HG02571 (cell line): Measurements from ENCODE around the gene DGCR6L.
"Not testable (repeated sequence)": the region's sequence is repeated elsewhere in the genome, so short reads cannot be mapped to it uniquely, and the experiment has no call there.

Source experiments
- ATAC-seq: cut with Tn5 transposase; IDR thresholded peaks from one replicate; pipeline ENCODE4 v1.9.1; 2021; ENCODE audit warnings: mild to moderate bottlenecking, moderate library complexity; ENCODE audit not compliant: unreplicated experiment

Gene DGCR6L

DNA sequence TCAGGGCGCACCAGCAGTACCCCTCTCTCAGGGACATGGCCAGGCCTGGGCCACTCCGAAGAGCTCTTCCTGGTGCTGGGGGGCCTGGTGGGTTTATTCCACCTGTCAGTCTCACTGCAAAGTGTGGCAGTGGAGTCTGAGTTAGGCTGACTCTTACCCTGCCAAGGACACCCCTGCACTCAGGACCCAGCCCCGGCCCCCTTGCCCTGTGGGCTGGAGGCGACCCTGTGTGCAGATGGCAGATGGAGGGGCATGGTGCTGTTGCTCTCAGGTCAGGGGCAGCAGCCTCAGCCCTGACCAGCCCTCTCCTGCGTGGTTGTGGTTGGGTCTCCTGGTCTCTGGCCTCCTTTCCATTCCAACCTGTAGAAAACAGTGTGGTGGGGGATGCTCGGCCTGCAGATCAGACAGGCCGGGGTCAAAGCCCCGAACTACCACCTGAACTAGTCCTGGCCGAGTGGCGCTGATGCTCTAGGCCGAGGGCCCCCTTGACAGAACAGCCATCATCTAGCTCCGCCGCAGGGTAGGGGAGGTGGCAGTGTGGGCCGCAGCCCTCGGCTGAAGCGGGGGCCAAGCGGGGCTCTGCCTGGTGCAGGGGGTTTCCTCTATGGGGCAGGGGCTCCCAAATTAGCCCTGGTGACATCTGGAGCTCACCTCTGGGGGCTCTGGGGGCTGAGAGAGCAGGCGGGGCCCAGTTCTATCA lies 41.8 kb downstream of the DGCR6L start:
- ATAC-seq = not testable (repeated sequence)

DNA sequence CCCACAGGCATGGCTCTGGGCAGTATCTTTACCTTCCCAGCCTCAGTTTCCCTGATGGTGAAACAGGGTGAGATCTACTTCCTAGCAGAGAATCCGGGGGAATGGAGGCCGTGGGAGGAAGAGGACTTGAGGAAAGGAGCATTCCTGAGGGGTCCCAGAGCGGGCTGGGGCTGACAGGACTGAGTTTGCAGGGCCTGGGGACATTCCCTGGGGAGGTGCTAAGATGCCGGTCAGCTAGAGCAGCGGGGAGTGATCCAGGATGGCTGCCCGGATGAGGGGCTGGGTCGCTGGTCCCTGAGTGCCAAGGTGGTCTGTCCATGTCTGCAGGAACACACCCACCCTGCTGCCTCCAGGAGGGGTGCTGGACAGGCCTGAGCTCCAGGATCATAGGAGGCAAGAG lies 43.4 kb downstream of the DGCR6L start:
- no peak for ATAC-seq

DNA sequence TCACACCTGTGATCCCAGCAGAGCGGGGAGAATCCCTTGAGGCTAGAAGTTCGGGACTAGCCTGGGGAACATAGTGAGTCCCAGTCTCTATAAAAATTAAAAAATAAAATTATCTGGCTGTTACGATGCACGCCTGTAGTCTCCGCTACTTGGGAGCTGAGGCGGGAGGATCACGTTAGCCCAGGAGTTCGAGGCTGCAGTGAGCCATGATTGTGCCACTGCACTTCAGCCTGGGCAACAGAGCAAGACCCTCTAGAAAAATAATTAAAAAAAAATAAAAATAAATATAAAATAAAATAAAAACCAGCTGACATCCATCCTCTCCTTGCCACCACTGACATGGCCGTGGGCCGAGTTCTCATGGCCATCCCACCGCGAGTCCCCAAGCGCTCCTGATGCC lies 44.0 kb downstream of the DGCR6L start:
- no peak for ATAC-seq

DNA sequence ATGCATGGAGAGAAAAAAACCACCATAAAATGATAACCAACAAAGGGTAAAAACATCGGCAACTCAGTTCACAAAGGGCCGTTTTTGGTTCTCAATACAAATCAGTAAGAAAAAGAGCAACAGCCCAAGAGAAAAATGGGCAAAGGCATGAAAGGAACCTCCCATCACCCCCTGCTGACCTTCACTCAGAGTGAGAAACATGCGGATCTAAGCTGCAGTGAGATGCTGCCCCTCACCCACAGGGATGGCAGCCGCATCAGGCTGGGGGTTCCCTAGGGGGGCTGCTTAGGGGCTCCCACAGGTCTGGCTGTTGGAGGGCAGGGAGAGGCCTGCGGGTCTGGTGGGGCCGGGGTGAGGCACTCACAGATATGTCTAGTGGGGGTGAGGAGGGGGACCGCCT lies 44.5 kb downstream of the DGCR6L start:
- not testable (repeated sequence) for ATAC-seq

DNA sequence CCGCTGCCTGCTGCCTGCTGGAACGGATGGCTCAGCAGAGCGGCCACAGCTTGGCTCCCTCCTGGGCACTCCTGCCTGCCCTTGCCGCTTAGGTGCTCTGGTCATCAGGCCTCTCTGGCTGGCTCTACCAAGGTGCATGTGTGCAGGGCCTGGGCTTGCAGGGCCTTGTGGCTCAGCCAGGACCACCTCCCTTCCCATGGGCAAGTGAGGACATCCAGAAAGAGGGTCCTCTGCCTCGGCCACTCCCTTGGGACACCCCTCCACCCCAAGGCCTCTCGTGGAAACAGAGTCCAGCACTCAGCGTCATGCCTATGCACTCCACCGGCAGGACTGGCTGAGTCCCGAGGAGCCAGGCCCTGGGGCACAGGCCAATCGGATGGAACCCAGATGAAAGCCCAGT lies 45.5 kb downstream of the DGCR6L start:
- not testable (repeated sequence) for ATAC-seq

DNA sequence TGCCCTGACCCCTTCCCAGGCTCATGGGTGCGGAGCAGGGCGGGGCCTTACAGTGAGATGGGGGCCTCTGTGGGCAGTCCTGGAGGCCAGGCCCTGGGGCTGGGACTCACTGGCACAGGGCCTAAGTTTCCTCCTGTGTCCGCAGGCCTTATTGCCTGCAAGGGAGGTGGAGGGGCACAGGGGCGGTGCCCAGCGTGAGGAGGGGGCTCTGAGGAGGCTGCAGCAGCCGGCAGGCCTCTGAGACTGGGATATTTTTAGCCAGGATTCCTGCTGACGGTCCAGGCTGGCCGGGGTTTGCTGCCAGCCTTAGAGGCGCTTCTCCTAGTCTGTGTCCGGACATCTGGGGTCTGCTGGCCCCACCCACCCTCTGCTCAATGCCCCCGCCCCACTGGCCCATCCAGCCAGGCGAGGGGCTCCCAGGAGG lies 46.1 kb downstream of the DGCR6L start:
- ATAC-seq = no peak

DNA sequence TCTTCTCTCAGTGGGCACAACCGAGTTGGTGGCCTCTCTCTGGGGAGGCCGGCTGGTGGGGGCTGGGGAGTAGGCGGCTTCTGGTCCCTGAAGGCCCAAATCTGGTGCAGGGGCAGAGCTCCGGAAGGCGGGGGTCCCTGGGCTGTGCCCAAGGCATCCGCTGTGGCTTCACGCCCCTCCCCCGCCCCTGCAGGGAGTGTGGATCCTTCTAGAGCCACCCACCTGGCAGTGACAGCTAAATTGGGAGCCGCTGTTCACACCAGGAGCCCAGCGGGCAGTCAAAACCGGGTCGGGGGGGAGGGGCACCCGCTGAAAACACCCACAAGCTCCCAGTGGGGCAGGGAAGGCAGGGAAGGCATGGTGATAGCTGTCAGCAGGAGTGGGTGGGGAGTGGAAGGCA lies 47.2 kb downstream of the DGCR6L start:
- no peak for ATAC-seq

GRCh38 chr22:20272174-20272573 lies 47.7 kb downstream of the DGCR6L start:
- ATAC-seq = no peak

DNA sequence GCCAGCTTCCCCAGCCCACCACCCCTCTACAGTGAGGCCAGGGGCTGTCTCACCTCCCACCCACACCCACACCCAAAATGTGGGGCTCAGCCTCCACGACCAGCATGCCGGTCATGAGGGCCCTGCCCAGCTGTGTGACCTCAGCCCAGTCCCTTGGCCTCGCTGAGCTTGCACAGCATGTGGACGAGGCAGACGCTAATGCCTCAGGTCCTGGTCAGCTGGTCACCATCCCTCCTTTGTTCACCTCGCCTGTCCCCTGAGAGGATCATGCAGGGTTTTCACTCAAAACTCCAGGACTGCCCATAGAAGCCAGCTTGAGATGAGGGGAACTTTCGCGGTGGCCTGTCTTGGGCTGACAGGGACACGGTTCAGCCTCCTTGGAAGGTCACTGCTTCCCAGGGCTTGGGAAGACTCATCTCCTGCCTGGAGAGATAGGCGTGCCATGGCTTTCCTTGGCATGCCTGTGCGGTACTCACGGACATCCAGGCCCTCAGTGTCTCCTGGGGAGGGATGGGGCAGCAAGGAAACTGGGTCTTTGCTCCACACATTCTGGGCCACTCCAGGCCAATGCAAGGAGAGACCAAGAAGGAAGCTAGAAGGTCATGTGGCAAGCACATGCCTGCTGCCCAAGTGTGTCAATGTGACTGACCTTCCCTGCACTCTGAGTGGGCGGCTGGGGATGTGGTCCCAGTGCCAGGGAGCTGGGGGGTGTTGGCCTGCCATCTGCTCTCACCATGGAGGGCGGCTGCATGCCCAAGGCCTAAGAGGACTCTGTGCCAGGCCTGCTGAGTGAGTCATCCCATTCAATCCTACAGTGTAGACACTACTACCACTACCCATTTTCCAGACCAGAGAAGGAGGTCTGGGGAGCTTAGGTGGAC lies 48.5 kb downstream of the DGCR6L start:
- ATAC-seq = no peak

- not testable (repeated sequence) for ATAC-seq
Measured at GRCh38 chr22:20270190-20271113, 49.4 kb downstream of the DGCR6L start.

- not testable (repeated sequence) for ATAC-seq
Measured at GRCh38 chr22:20269673-20270072, 50.2 kb downstream of the DGCR6L start.

- ATAC-seq = not testable (repeated sequence)
Measured at GRCh38 chr22:20269201-20269600, 50.7 kb downstream of the DGCR6L start.

- ATAC-seq = no peak
Measured at GRCh38 chr22:20268279-20269012, 51.4 kb downstream of the DGCR6L start, which contains the start of gene RTN4R. RTN4R (minus strand) TSS chr22:20268318; CDS start chr22:20268092, 226 bp downstream.

DNA sequence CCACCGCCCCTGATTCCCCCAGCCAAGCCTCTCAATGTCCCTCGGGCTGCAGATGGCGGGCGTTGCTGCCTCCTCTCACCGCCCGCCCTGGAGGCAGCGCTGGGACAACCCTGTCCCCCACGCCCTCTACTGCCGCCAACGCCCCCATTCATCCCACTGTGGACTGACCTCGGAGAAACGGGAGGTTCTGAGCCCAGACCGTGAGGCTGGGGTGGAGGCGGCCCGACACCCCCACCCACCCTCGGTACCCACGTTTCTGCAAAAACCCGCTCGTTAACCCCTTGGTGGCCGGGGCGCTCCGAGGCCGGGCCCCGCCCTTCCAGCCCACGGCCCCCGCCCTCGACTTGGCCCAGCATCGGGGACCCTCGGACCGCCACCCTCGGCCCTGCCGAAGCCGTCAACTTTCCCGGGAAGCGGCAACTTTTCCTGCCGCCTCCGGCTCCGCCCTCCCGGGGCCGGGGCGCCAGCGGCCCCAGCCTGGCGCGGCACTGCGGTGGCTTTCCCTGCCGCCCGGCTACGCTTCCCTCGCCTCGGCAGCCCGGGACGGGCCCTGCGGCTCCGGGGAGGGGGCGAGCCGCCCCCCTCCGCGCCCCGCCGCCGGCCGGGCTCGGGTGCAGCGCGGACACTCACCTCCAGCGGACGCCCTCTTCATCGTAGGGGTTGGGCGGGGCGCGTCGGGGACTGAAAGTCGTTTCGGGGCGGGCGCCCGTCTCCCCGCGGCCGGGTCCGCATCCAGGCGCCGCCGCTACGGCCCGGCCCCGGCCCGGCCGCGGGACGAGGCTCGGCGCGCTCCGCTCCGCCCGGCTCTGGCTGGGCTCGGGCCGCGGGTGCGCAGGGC lies 52.2 kb downstream of the DGCR6L start:
- no peak for ATAC-seq

DNA sequence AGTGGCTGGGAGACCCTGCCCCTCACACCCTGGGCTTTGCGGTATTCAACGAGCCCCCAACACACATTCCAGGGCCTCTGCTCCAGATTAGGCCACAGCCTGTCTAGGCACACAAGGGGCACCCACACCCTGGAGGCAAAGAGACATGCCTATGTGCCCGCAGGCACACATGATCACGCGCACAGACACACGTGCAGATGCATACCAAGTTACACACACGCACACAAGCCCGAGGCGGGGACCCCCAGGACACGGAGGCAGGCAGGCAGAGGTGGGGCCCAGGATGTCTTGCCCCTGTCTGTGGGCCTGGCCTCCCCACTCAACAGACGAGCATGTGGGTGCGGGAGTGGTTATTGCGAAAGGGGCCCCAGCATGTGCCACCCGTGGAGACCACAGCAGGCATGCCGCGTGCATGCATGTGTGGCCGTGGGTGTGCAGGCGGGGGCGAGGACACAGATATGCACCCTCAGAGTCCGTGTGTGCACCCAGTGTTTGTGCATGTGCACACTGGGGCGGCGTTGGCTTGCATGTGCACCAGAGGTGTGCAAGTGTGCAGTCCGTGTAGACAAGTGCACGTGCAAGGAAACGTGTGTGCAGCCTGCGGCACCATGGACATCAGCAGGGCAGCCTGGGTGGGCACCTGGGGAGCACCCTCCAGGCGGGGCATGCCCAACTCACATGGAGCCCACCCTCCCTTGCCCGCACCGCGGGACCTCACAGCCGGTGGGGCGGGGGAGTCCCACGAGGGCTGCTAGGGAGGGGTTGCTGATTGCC lies 53.0 kb downstream of the DGCR6L start:
- not testable (repeated sequence) for ATAC-seq

GRCh38 chr22:20265772-20266666 lies 53.8 kb downstream of the DGCR6L start:
- ATAC-seq = not testable (repeated sequence)

- no peak for ATAC-seq
Measured at GRCh38 chr22:20264614-20265452, 55.0 kb downstream of the DGCR6L start.
